ENCODE results near the gene TACC3.

The TACC3 gene

DNA sequence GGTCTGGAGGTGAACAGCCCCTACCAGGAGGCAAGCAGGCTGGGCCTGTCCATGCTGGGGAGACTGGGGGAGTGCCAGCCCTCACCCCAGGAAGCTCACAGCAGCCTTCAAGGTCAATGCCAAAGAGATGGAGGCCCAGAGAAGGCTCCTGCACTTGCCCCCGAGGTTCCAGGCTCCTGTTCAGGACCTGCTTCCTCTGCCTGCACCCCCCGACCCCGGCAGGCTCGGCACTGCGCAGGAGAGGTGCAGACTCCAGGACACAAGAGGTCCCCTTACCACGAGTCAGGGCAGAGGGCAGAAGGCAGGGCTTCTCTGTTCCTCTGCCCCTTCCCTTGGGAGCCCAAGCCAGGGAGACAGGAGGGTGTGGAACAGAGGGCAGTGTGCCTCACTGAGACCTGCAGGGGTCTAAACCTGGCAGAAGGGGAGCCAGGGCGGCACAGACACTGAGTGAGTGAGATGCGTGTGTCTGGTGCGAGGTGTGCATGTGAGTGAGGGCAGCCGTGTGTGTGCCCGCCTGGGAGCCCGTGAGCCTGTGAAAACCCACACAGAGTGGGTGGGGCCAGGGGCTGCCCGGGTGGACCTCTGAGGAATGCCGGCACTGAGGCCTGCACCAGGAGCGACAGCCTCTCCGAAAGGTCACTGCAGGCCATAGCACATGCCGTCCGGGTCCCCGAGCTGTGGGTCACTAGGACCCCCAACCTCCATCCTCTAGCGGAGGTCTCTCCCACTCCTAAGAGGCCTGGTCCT lies 41.1 kb downstream of the TACC3 start:
- DNase-seq: no peak

GRCh38 chr4:1763070-1763549 lies 41.8 kb downstream of the TACC3 start:
- DNase-seq: no peak

GRCh38 chr4:1763550-1764080 lies 42.3 kb downstream of the TACC3 start:
- DNase-seq: no peak

DNA sequence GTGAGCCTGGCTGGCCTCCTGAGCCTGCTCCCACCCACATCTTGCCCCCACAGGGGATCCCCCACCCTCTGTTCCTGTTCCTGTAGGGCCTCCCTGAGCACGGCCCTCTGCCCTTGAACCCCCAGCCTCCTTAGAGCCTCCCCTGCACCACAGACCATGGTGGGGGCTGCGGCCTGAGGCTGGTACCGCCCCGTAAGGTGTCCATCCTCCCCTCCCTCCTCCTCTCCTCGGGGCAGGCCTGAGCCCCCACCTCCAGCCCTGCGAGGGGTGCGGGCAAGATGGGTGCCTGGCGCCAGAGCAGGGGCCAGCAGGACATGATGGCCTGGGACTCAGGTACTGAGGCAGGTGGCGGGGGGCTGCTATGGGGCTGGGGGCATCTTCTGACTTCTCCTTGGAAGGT lies 43.3 kb downstream of the TACC3 start:
- DNase-seq: no peak

DNA sequence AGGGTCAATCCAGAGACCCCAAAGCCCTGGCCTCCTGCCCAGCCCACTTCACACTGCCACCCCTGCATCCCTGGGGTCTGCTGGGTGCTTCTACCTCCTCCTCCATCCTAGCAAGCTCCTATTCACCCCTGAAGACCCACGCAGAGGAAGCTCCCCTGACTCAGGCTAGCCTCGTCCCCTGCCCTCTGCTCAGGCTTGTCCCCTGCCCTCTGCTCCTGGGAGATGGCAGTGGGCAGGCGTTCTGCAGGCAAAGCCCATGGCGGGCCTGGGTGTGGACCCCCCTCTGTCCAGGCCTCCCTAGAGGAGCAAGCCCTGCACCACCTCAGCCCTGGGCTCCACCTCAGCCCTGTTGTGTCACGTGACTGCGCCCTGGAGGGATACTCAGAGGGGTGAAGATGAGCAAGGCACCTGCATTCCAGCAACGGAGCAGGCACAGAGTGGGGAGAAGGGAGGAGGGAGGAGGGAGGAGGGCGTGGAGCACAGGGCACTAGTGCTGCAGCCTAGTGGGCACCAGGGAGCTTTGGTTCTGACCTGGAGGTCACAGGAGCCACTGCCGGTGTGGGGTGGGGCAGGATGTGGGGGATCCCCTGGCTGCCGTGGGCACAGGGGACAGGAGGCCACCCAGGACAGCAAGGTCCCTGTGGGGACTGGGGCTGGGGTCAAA lies 44.2 kb downstream of the TACC3 start:
- DNase-seq: no peak

DNA sequence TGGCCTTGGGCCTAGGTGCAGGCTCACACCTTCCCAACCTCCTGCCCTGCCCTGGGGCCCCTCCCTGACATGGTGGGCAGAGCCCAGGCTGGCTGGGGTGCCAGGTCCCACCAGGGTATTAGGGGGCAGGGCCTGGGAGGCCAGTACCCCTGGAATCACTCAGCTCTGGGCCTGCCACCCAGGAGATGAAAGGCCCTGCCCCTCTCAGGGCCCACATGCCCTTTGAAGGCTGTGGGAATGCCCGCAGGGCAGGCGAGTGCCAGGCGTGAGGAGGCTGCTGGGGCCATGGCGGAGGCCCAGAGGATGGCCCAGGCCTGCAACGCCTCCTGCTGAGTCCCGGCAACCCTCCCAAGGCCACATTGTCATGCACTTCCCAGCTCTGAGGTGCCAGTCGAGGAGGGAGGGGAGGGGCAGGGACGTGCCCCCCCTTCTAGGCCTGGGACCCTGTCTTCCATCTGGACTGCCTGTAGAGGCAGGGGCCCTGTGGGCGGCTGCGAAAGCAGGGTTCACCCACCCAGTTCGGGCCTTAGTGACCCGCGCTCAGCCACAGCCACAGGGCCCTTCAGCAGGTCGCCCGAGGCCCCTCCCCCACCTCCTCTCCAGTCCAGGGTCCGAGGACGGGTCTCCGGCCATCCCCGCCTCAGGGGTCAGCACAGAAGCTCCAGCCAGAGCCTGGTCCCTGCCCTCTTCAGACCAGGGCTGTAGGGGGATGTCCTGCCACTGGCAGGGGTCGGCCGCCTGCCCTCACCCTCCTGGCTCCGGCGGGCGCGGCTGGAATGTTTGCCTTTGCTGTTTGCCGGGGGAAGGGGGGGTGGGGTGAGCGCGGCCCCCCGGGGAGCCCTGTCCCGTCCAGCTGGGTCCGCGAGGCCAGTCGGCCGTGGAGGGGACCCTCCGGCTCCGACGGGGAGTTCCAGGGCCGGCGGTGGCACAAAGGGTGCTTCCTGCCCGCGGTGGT lies 45.1 kb downstream of the TACC3 start:
- DNase-seq: no peak

DNA sequence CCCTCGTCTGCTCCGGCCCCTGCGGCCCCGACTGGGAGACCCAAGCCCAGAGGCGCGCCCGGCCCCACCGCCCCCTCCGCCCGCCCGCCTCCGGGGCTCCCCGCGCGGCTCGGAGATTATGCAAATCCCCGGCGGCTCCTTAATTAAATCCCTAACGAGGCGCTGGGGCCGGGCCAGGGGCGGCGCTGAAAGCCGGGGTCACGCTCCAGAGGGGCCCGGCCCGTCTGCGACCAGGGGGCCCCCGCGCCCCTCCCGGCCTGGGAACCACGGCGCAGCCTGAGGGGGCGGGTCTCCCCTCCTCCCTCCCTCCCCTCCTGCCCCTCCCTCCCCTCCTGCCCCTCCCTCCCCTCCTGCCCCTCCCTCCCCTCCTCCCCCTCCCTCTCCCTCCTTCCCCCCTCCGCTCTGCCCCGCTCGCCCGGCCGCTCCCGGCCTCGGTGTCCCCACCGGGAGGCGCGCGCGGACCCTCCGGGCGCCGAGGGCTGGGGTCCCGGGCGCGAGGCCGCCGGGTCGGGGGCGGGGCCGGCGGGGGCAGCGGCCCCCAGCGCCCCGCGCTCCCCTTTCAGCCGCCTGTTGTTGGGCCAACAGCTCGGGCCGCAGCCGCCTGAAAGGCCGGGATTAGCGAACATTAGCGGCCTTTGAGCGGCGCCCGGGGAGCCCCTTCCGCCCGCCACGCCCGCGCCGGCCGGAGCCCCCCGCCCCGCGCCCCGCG lies 45.9 kb downstream of the TACC3 start:
- DNase-seq: no peak

DNA sequence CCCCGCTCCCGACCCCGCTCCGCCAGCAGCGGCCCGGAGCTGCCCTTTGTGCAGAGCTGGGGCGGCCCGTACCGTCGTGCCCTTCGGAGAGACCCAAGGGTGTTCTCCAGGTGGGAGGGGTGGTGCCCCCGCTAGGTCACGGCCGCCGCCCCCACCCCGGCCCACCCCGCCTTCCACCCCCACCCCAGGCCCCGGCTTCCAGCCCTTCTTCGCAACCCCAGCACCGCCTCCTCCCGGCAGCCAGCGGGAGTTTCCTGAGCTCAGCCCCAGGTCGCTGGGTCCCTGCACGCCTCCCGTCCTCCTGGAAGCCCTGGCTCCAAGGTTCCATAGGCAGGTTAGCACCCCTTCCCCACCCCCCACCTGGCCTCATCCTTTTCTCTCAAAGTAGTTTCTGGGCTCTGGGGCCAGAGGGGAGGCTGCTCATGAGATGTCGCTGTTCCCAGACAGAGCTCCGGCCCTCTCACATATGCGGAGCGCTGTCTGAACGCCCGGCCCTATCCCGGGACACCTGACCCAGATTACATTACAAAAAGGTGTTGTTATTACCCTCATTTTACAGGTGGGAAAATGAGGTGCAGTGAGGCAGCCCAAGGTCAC lies 46.5 kb downstream of the TACC3 start:
- no peak for DNase-seq

- DNase-seq: no peak
These were observed 47.2 kb downstream of the TACC3 start for GRCh38 chr4:1768367-1769034.

DNA sequence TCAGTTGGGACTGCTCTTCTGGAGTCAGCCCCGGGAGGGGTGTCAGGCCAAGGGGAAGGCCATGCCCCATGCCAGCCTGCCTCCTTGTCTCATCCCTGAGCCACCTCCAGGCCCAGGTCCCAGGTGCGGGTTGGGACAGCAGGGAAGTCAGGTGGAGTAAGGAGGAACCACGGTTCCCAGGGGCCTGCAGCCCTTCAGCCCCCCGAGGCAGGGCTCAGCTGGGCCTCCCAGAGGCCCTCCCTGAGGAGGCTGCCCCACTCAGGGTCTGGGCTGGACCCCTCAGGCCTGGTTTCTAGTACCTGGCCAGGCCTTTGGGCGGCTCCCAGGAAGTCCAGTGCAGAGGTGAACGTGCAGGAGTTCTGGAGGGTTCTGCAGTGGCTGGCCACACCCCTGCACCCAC lies 48.4 kb downstream of the TACC3 start:
- no peak for DNase-seq

DNA sequence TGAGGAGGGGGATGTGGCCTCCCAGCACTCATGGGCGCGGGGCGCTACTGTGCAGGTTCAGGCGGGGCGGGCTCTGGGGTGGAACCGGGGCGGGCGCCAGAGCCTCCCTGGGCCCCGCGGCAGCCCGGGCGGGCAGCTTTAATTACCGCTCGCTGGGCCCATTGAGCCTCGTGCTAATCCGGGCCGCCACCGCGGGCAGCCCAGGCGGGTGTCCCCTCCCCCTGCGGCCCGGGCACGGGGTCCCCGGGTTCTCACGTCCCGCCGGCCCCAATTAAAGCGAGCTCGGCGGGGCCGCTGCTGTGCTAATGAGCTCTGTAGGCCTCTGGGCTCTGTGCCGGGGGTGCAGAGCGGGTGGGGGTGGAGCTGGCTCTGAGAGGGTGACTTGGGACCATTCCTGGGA lies 48.9 kb downstream of the TACC3 start:
- DNase-seq: no peak

DNA sequence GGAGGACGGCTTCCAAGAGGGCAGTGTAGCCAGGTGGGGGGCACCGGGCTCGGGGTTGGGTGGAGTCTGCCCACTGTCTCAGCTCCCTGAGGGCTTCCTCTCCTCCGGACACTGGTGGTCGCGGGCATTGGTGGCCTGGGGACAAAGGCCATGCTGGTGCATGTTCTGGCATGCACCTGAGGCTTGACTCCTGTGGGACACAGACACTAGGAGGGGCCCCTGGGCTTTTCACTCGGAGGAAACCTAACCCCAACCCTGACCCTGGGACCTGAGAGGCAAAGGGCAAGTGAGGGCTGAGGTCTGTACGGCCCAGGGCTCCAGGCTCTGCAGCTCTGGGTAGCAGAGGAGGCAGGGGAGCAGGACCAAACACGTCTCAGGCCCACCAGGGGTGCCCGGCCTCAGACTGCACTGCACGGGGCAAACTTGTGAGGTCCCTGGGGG lies 49.5 kb downstream of the TACC3 start:
- no peak for DNase-seq

DNA sequence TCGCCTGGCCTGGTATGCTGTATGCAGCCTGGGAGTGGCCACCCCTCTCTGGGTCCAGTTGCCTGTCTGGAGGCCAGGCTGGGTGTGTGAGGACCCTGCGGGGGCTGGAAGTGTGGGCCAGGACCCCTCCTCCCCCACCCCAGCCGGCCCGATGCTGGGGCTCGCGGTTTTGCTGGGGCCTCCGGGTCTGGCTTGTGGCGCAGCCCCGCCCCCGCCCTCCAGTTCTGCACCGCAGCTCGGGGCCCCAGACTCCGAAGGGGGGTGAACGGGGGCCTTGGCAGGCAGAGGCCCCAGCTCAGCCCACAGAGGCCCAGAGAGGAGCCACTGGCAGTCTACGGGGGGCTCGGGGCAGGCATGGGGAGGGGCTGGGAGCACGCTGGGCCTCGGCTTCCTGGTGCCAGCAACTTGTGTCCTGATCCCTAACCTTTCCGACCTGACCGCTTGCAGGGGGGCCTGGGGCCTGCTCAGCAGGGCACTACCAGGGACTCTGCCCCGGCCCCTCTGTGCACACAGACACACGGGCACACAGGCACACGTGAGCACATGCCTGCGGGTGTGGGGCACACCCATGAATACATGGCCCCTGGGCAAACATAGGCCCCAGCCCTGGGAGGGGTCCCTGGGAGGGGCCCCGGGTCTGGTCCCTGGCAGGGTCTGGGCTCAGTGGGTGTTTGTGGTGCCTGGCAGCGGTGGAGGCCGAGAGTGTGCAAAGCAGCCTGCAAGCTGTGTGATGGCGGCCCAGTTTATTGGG lies 50.4 kb downstream of the TACC3 start:
- no peak for DNase-seq

DNA sequence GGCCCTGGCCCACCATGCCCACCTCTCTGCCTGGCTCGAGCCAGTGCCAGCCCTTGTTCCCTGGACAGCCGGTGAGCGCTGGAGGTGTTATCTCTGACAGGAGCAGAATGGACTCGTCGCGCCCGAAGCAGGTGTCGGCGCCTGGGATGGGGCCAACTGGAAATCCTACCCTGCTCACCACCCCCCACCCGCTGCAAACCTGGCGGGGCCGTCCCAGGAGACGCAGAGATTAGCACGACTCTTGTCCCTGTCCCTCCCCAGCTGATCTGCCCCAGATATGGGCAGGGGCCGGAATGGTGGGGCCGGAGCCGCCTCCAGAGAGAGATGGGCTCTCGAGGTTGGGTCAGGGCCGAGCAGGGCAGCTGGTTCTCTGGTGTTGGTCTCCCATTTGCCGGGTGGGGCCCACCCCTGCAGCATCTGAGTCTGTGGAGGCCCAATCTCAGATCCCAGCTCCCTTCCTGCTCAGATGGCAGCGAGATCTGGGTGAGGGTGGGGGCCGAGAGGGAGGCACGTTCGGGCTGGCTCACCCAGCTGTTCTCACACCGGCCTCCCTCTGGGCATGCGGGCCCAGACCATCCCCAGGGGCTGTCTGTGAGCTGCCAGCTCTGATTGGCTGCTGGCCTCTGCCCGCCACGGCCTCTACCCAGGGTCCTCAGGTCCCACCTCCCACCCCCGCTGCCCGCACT lies 51.7 kb downstream of the TACC3 start:
- no peak for DNase-seq

- DNase-seq: no peak
These were observed 52.4 kb downstream of the TACC3 start for GRCh38 chr4:1773754-1774153.

DNA sequence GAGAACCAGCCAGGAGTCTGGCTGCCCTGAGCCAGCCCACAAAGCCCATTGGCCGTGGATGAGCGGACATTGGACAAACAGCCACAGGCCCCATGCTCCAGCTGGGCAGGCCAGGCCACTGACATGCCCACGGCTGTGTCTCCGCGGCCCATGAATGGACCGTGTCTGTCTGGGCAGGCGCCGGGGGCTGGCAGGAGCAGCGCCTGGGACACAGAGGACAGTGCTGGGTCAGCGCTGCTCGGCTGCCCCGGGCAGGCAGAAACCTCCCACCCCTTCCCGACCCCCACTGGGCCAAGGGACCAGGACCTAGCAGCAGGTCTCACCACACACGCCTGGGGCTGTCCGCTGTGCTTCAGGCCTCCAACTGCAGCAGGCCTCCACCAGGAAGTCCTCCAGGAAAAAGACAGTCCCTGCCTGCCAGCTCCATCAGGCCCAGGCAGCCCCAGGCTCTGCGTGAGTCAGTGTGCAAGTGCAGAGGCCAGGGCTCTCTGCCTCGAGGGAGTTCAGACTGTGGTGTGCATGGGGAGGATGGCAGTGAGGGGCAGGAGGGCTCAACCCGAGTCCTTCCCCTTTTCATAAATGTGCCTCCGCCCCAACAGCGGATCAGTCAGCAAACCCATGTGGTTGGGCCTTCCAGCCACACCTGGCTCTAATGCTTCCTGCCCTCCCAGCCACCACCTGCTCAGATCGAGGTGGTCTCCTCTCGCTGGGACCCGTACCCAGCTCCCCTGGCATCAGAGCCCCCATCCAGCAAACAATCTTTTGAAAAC lies 54.6 kb downstream of the TACC3 start:
- no peak for DNase-seq

- no peak for DNase-seq
These were observed 55.3 kb downstream of the TACC3 start for GRCh38 chr4:1776521-1777161.

DNA sequence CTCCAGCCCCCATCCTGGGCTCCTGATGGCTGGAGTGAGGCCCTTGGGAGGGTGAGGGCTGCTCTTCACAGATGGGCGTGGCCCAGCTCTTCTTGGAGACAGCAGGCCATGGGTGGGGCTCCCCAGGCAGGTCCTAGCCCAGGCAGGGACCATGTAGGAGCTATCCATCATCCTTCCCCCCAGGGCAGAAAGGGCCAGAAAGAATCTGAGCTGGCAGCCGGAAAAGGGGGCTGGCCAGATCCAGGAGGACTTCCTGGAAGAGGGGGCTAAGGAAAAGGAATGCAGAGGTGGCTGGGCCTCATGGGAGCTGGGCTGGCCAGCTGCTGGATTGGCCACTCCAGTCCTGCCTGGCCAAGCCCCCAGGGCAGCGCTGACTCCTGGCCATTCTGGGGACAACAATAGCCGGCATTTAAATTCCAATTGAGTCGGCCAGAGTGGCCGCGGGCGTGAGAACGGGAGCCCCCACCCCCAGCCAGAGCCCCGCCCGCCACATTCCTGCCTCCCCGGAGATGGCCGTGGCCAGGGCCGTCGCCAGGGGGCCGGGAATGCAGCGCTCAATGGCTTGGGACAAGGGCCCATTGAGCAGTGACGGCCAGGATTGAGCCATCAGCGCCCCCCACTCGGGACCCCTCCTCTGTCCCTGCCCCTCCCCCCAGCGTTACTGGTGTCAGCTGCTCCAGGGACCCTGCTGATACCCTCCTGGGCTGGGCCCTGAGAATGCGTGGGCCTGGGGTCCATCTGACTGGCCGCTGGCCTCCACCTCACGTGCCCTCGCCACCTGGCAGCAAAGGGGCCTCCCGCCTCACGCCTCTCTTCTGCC lies 56.7 kb downstream of the TACC3 start:
- DNase-seq: no peak
